HG03066 (cell line): ENCODE measurements around the gene PTPRS.
"Not testable (repeated sequence)": the region's sequence is repeated elsewhere in the genome, so short reads cannot be mapped to it uniquely, and the experiment has no call there.

Experiments used
- ATAC-seq: cut with Tn5 transposase; IDR thresholded peaks from one replicate; pipeline ENCODE4 v1.9.1; 2021; ENCODE audit warnings: low read depth; ENCODE audit not compliant: unreplicated experiment

Gene PTPRS

GRCh38 chr19:5334366-5334739, 6.3 kb downstream of the PTPRS start:
- no peak for ATAC-seq

- ATAC-seq, result no peak
Observed at GRCh38 chr19:5333581-5334365, 6.8 kb downstream of the PTPRS start.

GRCh38 chr19:5332501-5332900, 8.1 kb downstream of the PTPRS start:
- ATAC-seq, result no peak

- ATAC-seq, result no peak
Observed at GRCh38 chr19:5331790-5332189, 8.8 kb downstream of the PTPRS start.

- no peak for ATAC-seq
Observed at GRCh38 chr19:5330307-5330720, 10.3 kb downstream of the PTPRS start.

GRCh38 chr19:5329141-5329540, 11.5 kb downstream of the PTPRS start:
- ATAC-seq, result no peak

- not testable (repeated sequence) for ATAC-seq
Observed at GRCh38 chr19:5328407-5328806, 12.2 kb downstream of the PTPRS start.

- ATAC-seq, result no peak
Observed at GRCh38 chr19:5326986-5327623, 13.5 kb downstream of the PTPRS start.

- ATAC-seq, result no peak
Observed at GRCh38 chr19:5326545-5326944, 14.1 kb downstream of the PTPRS start.

- ATAC-seq, result no peak
Observed at GRCh38 chr19:5324947-5325346, 15.7 kb downstream of the PTPRS start.

- ATAC-seq, result no peak
Observed at GRCh38 chr19:5323475-5323811, 17.2 kb downstream of the PTPRS start.

GRCh38 chr19:5321851-5322681, 18.5 kb downstream of the PTPRS start:
- peak; percentile 76 for ATAC-seq

GRCh38 chr19:5321066-5321642, 19.5 kb downstream of the PTPRS start:
- no peak for ATAC-seq

GRCh38 chr19:5319516-5319915, 21.1 kb downstream of the PTPRS start:
- ATAC-seq, result no peak

GRCh38 chr19:5318306-5318705, 22.3 kb downstream of the PTPRS start:
- ATAC-seq, result no peak

- ATAC-seq, result no peak
Observed at GRCh38 chr19:5317321-5317720, 23.3 kb downstream of the PTPRS start.

- ATAC-seq, result no peak
Observed at GRCh38 chr19:5316138-5316537, 24.5 kb downstream of the PTPRS start.

- no peak for ATAC-seq
Observed at GRCh38 chr19:5314907-5315298, 25.7 kb downstream of the PTPRS start.

- ATAC-seq, result no peak
Observed at GRCh38 chr19:5314012-5314906, 26.4 kb downstream of the PTPRS start.

- ATAC-seq, result no peak
Observed at GRCh38 chr19:5313307-5313706, 27.3 kb downstream of the PTPRS start.
